Measurements from ENCODE around the gene GNAS.
"Not testable (repeated sequence)": the region's sequence is repeated elsewhere in the genome, so short reads cannot be mapped to it uniquely, and the experiment has no call there.

The GNAS gene

DNA sequence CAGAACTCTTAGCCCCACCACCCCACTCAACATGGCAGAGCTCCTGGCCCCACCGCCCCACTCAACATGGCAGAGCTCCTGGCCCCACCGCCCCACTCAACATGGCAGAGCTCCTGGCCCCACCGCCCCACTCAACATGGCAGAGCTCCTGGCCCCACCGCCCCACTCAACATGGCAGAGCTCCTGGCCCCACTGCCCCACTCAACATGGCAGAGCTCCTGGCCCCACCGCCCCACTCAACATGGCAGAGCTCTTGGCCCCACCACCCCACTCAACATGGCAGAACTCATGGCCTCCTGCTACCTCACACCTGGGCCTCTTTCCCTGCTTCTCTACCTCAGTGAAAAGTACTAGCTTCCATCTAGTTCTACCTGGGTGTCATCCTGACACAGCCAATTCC lies 23.7 kb upstream of the GNAS start:
- not testable (repeated sequence) for DNase-seq

DNA sequence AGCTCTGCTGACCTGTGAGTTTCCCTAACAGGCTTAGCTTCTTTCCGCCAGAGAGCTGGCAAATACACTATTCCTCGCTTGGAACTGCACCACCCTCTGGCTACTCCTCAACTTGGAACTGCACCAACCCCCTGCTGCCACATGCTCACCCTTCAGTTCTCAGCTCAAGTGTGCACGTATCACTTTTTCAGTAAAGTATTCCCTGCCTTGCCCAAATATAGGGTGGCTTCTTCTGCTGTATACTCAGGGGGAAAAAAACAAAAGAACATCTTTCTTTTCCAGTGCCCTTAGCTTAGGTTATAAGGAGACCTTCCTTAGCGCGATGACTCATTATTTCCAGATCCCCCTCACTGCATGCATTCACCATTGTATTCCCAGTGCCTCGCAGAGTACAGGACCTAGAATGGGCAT lies 23.0 kb upstream of the GNAS start:
- no peak for DNase-seq

GRCh38 chr20:58832457-58832856 lies 20.1 kb upstream of the GNAS start:
- no peak for DNase-seq

- no peak for DNase-seq
Measured at GRCh38 chr20:58833921-58834320, 18.6 kb upstream of the GNAS start.

DNA sequence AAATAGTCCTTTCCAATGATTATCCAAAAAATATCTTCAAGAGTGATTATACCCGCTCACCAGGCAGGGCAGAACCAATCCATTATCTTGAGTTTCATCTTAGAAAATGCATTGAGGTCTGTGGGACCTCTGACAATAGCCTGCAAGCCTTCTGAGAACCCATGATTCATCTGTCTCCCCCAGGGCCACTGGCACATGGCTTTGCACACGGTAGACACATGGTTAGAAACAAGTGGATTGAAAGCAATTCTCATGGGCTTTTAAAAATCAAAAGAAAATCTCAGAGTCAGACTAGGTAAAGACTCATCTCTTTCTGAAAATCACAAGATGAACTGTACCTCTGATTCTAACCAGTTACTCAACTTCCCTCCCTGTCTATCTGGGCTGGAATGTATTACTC lies 17.3 kb upstream of the GNAS start:
- no peak for DNase-seq

- DNase-seq: no peak
Measured at GRCh38 chr20:58836616-58837204, 15.8 kb upstream of the GNAS start.

DNA sequence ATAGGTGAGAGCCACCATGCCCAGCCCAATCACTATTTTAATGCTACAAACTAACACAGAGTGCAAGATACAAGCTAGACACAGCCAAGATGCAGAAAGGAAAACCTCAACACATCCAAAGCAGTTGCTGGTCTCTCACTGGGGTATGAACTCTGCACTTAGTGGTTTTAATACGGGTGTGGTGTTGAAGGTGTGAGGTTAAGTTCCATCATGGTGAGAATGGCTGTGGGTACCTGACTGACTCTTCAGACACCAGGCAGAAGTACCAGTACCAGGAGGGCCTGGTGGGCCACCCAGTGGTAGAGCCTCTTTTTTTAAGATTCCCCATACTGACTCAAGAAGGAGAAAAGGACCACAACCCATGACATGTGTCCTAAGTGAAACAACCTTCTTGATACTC lies 14.8 kb upstream of the GNAS start:
- DNase-seq: no peak

DNA sequence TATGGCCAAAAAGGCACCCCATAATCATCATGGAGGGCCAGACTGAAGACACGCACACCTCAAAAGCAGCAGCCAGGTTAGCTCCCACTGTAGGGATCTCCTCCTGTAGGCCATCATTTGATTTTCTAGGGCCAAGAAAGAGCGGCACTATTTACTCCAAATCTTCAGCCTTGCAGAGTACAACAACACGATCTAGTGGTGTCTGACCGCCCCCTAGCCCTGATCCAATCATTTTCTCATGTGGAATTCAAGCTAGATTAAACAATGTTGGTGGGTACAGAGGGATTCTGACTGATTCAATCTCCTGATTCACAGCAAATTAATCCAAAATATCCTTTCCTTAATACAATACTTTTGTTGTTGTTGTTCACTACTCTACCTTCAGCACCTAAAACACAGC lies 14.3 kb upstream of the GNAS start:
- DNase-seq: no peak

DNA sequence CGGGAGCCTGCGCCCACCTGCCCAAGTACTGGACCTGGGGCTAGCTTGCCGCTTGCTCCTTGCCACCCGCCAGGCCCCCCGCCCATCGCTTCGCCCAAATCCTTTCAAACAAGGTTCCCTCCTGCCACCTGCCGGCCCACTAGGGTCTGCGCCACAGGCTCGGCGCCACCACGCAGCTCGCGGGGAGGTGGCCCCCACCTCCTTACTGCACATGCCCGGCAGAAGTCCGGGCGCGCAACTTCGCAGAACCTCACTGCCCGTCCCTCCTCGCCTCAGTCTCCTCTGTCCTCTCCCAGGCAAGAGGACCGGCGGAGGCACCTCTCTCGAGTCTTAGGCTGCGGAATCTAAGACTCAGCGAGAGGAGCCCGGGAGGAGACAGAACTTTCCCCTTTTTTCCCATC lies 13.0 kb upstream of the GNAS start:
- peak; percentile 27 to 45 for DNase-seq

GRCh38 chr20:58839991-58840747 lies 12.3 kb upstream of the GNAS start:
- no peak for DNase-seq

DNA sequence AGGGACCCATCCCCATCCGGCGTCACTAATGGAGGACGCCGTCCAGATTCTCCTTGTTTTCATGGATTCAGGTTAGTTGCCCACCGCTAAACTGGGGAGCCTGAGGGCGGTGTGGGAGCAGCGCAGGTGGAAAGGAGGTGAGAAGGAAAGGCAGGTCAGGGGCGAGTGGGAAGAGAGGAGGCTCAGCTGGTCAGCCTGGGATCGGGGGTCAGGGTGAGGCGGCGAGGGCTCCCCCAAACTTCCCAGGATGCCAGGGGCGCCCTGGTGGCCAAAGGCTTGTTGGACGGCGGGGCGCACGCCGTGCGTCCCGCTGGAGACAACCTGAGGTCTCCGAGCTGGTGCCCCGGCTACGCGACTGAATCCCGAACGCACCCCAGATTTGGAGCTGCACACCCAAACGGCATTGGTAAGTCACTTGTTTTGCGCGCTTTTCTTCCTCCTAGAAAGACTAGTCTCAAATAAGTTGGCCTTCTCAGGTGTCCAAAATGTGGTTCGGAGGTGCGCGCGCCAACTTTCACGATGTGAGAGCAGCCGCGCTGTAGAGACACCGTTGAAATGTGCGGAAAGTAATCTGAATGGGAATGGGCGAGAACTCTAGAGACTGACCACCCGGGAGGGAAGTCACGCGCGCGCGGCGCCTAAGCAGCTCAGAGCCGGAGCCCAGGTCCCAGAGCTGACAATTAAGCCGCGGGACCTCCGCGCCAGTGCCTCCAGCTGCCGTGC lies 11.5 kb upstream of the GNAS start:
- no peak for DNase-seq

DNA sequence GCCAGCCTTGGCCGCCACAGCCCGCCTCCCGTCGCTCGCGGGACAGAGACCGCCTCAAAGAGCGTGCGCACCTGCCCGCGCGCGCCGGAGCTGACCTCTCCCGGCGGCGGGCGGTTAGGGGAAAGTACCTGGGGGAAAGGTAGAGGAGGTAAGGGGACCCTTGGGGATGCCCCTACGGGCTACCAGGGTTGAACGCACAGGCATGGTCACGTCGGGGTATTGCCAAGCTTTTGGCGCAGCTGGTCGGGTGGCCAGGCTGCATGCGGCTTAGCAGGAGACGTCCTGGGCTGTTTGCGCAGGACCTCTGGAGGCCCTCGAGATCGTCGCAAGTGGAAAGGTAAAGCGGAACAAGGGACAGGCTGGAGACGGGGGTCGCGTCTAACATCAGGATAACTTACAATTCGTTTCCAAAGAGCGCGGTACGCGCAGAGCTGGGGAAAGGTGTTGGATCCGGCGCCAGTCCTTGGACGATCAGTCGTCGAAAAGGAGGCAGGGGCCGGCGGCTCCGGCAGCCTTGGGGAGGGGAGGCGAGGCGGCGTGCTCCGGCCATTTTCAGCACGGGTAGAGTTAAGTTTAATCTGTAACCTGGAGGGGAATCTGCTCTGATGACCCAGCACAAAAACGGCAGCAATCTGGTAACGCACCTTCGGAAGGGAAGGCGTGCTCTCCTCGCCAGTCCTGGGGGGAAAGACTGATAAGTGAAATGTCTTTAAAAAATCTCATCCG lies 10.8 kb upstream of the GNAS start:
- DNase-seq: no peak

DNA sequence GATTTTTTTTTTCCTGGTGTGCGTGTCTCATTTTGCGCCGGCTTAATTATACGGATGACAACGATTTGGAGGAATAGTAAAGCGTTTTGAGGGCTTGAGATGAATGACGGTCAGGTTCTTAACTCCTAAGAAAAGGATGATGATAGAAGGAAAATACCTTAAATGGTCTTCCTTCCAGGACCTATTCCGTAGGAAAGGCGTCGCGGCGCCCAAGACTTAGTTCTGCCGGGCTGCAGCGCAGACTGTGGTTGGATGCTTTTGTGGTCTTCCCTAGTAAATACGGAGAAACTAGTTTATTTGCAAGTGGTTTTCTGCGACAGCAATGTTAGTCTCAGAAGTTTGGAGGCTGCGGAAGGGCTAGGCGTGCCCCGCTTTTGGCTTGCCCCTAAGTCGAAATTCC lies 10.2 kb upstream of the GNAS start:
- no peak for DNase-seq

DNA sequence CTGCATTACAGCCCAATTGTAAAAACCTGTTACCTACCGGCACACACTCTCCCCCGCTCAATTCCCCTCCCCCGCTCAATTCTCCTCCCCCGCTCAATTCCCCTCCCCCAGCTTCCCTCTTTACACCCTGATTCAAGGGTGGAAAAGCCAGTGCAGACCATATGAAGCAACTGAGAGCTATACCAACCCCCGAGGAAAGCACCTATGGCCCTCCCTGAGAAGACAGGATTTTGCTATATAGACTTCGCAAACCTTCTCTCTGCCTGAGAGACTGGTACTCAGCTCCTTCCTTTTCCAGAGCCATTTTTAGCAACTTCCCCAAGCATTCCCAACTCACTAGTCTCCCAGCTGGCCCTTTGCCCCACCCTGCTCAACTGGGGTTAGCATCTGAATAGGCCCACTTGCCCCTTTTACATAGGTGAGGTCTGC lies 9.4 kb upstream of the GNAS start:
- DNase-seq: no peak

DNA sequence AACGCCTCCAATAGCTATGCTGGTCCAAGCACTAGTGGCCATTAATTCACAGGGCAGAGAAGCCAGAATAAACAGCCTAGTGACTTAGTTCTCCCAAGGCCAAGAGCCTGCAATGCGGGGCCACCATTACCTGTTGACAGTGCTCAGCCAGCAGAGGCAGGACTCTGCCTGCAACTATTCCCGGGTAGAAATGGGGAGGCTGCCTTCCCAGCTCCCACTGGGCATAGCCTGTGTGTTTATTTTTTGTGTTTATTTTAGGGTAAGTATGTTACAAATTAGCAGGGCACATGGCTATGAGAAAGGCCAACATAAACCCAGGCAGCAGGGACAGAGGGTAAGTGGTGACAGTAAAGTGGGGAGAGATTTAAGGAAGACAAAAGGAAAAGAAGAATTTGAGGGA lies 6.8 kb upstream of the GNAS start:
- no peak for DNase-seq

DNA sequence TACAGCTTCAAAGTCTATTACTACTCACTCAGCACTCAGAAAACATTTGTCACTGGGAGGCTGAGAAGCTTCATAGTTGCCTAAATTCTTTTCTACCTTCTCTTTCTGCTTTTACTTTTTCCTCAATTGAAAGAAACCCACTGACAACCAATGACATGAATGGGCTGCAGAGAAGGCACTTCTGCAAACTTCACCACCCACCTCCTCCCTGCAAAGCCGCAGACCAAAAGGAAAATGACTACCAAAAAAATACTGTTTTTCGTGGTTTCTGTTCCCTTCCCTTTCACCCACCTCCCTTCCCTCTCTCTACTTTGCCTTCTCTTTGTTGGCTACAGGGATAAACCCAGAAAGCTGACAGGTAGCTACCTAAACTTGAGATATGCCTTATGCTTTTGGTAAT lies 5.1 kb upstream of the GNAS start:
- no peak for DNase-seq

DNA sequence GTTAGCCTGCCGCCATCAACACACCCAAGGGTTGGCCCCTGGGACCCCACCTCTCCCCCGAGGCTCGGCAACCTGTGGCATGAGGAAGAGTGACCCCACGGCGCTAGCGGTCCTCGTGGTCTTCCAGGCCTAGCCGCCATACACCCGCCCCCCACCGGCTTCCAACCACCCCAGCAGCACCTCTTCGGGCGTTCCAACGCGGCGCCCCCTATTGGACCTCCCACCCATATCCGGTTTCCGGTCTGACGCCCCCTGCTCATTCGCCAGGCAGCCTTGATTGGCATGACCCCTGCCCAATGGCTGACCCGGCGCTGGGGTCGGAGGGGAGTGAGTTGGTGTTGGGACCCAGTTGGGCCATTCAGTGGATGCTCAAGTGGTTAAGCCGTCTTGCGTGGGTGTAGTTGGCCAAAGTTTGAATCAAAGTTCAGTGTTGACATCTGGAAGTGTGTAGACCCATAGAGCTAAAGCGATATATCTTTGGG lies 1.8 kb upstream of the GNAS start, which contains the start of gene GNAS-AS1:
Gene GNAS-AS1 (minus strand): TSS at position 210 of the 482 bp plus-strand sequence.
- DNase-seq: peak; percentile 69 to 71

GRCh38 chr20:58851221-58851968 lies 1.1 kb upstream of the GNAS start:
- no peak for DNase-seq

- DNase-seq: no peak
Measured at GRCh38 chr20:58851969-58852458, 502 bp upstream of the GNAS start.

DNA sequence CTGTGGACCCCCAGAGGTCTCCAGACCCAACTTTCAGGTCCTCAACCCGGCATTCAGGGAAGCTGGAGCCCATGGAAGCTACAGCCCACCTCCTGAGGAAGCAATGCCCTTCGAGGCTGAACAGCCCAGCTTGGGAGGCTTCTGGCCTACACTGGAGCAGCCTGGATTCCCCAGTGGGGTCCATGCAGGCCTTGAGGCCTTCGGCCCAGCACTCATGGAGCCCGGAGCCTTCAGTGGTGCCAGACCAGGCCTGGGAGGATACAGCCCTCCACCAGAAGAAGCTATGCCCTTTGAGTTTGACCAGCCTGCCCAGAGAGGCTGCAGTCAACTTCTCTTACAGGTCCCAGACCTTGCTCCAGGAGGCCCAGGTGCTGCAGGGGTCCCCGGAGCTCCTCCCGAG lies 950 bp downstream of the GNAS start:
- DNase-seq: no peak

- DNase-seq: no peak
Measured at GRCh38 chr20:58853976-58854637, 1.6 kb downstream of the GNAS start.

Measured in SHP77 (cell line).